ENCODE measurements around the gene NR3C1.

GRCh38 chr5:143234162-143234842, 169.2 kb downstream of the NR3C1 start:
- TF ChIP-seq RCOR1 (IDR thresholded peaks at IDR 0.05; ENCODE audit: insufficient replicate concordance, low read length) = no peak
- no peak for TF ChIP-seq POLR2A (IDR thresholded peaks at IDR 0.05; ENCODE audit: low read depth, low read length)
- TF ChIP-seq CTCF (conservative IDR thresholded peaks at IDR 0.05; ENCODE audit: low read depth, low read length) = no peak
- no peak for TF ChIP-seq USF2 (IDR thresholded peaks at IDR 0.05; ENCODE audit: low read depth, low read length)
- TF ChIP-seq MAFK (IDR thresholded peaks at IDR 0.05; ENCODE audit: low read depth, low read length) = no peak
- no peak for TF ChIP-seq CEBPB (IDR thresholded peaks at IDR 0.05; ENCODE audit: low read depth, low read length)
- TF ChIP-seq BHLHE40 (IDR thresholded peaks at IDR 0.05; ENCODE audit: low read depth, low read length) = no peak
- no peak for TF ChIP-seq RAD21 (IDR thresholded peaks at IDR 0.05; ENCODE audit: low read length)
- TF ChIP-seq SMC3 (IDR thresholded peaks at IDR 0.05; ENCODE audit: low read depth, low read length) = no peak
- TF ChIP-seq FOS (IDR thresholded peaks at IDR 0.05; ENCODE audit: low read depth, low read length) = no peak
- no peak for TF ChIP-seq MAZ (IDR thresholded peaks at IDR 0.05; ENCODE audit: borderline replicate concordance, low read depth, low read length)
